ENCODE measurements around the gene GPR25.

Gene GPR25

DNA sequence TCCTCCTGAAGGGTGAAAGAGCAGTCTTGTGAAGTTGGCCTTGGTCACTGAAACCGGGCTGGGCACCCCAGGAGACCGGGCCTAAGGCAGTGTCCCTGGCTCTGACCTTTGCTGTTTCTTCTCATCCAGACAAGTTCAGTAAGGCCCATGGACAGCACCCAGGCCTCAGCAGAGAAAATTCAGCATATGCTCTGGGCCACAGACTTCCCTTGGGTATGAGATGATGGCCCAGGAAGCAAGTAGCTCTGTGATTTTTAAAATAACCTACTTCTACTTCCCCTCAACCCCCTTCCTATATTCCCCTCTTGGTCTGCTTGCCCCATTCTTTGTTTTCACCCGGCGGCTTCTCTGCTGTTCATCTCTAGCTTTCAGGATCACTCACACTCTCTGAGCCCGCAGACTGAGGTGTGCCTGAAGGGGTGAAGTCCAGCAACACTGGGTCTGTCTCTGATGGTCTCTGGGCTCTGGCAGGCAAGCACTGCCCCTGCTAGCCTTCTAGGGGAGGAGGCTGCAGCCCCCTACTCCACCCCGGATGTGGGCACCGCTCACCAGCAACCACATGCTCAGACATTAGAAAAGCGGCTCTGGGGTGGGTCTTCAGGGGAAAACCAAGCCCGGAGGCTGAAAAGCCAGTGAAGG, 2.9 kb upstream of the GPR25 start:
- Histone ChIP-seq H3K79me2 (ENCODE audit: low read length) (no peaks in the 10 kb centered on the region), H3K4me3 (ENCODE audit: low read length) (no peak overlapping the region), H3F3A (ENCODE audit: insufficient read depth, low read length) (peaks cover 34% of the 10 kb centered on the region), H3K9me3 (replicated peaks; ENCODE audit: insufficient read depth, low read length) (no peaks in the 10 kb centered on the region), H3K9me2 (replicated peaks; ENCODE audit: insufficient read depth, low read length) (no peaks in the 10 kb centered on the region), H3K27ac (ENCODE audit: low read length) (no peak overlapping the region), H4K20me1 (ENCODE audit: insufficient read depth, low read length) (no peaks in the 10 kb centered on the region), H3K4me1 (ENCODE audit: low read length) (peaks cover 39% of the 10 kb centered on the region), H3K4me2 (ENCODE audit: low read depth, low read length) (no peak overlapping the region), H3K27me3 (replicated peaks; ENCODE audit: insufficient read depth, low read length) (no peaks in the 10 kb centered on the region), H3K9ac (ENCODE audit: low read length) (no peak overlapping the region), H2AFZ (ENCODE audit: low read length) (no peak overlapping the region), H3K36me3 (replicated peaks; ENCODE audit: insufficient read depth, low read length) (no peaks in the 10 kb centered on the region)
- TF ChIP-seq EZH2phosphoT487 (IDR thresholded peaks at IDR 0.05; ENCODE audit: low read length) (no peak), EZH2 (optimal IDR thresholded peaks at IDR 0.05; ENCODE audit: low read depth, low read length) (no peak)
- TF ChIP-seq, protein P1, sequence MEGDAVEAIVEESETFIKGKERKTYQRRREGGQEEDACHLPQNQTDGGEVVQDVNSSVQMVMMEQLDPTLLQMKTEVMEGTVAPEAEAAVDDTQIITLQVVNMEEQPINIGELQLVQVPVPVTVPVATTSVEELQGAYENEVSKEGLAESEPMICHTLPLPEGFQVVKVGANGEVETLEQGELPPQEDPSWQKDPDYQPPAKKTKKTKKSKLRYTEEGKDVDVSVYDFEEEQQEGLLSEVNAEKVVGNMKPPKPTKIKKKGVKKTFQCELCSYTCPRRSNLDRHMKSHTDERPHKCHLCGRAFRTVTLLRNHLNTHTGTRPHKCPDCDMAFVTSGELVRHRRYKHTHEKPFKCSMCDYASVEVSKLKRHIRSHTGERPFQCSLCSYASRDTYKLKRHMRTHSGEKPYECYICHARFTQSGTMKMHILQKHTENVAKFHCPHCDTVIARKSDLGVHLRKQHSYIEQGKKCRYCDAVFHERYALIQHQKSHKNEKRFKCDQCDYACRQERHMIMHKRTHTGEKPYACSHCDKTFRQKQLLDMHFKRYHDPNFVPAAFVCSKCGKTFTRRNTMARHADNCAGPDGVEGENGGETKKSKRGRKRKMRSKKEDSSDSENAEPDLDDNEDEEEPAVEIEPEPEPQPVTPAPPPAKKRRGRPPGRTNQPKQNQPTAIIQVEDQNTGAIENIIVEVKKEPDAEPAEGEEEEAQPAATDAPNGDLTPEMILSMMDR (IDR thresholded peaks at IDR 0.05; ENCODE audit: low read length): no peak
- DNase-seq: no peak

DNA sequence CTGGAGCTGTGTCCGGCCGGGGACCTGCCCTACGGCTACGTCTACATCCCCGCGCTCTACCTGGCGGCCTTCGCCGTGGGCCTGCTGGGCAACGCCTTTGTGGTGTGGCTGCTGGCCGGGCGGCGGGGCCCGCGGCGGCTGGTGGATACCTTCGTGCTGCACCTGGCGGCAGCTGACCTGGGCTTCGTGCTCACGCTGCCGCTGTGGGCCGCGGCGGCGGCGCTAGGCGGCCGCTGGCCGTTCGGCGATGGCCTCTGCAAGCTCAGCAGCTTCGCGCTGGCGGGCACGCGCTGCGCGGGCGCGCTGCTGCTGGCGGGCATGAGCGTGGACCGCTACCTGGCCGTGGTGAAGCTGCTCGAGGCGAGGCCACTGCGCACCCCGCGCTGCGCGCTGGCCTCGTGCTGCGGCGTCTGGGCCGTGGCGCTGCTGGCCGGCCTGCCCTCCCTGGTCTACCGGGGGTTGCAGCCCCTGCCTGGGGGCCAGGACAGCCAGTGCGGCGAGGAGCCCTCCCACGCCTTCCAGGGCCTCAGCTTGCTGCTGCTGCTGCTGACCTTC, 412 bp downstream of the GPR25 start:
- Histone ChIP-seq H3K9me2 (replicated peaks; ENCODE audit: insufficient read depth, low read length) (no peaks in the 10 kb centered on the region), H4K20me1 (ENCODE audit: insufficient read depth, low read length) (no peaks in the 10 kb centered on the region), H2AFZ (ENCODE audit: low read length) (no peak overlapping the region), H3K79me2 (ENCODE audit: low read length) (no peaks in the 10 kb centered on the region), H3K4me3 (ENCODE audit: low read length) (no peak overlapping the region), H3K4me1 (ENCODE audit: low read length) (peaks cover 19% of the 10 kb centered on the region), H3K27ac (ENCODE audit: low read length) (no peak overlapping the region), H3K9ac (ENCODE audit: low read length) (no peak overlapping the region), H3K27me3 (replicated peaks; ENCODE audit: insufficient read depth, low read length) (no peaks in the 10 kb centered on the region), H3K36me3 (replicated peaks; ENCODE audit: insufficient read depth, low read length) (no peaks in the 10 kb centered on the region), H3K4me2 (ENCODE audit: low read depth, low read length) (no peak overlapping the region), H3F3A (ENCODE audit: insufficient read depth, low read length) (peaks cover 4% of the 10 kb centered on the region), H3K9me3 (replicated peaks; ENCODE audit: insufficient read depth, low read length) (no peaks in the 10 kb centered on the region)
- TF ChIP-seq EZH2 (optimal IDR thresholded peaks at IDR 0.05; ENCODE audit: low read depth, low read length) (no peak), EZH2phosphoT487 (IDR thresholded peaks at IDR 0.05; ENCODE audit: low read length) (no peak)
- no peak for DNase-seq

DNA sequence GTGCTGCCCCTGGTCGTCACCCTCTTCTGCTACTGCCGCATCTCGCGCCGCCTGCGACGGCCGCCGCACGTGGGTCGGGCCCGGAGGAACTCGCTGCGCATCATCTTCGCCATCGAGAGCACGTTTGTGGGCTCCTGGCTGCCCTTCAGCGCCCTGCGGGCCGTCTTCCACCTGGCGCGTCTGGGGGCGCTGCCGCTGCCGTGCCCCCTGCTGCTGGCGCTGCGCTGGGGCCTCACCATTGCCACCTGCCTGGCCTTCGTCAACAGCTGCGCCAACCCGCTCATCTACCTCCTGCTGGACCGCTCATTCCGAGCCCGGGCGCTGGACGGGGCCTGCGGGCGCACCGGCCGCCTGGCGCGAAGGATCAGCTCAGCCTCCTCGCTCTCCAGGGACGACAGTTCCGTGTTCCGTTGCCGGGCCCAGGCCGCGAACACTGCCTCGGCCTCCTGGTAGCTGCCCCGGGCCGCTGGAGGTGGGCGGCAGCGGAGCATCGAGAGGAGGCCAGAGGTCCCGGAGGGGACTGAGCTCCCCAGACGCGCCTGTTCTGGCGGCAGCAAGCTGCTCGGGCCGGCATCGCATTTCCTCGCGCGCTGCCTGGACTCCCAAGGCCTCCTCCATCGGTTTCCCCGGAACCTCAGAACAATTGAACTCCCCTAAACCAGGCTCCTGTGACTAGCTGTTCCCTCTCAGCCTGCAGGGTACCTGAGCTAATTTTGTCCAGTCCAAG, 1.1 kb downstream of the GPR25 start:
- no peaks in the 10 kb centered on the region for H3K9me3 ChIP-seq (replicated peaks; ENCODE audit: insufficient read depth, low read length)
- H3K27me3 ChIP-seq (replicated peaks; ENCODE audit: insufficient read depth, low read length): no peaks in the 10 kb centered on the region
- H3K27ac ChIP-seq (ENCODE audit: low read length): no peak overlapping the region
- H3K4me2 ChIP-seq (ENCODE audit: low read depth, low read length): no peak overlapping the region
- no peak overlapping the region for H3K4me3 ChIP-seq (ENCODE audit: low read length)
- H3K9ac ChIP-seq (ENCODE audit: low read length): no peak overlapping the region
- no peaks in the 10 kb centered on the region for H4K20me1 ChIP-seq (ENCODE audit: insufficient read depth, low read length)
- DNase-seq: no peak
- no peaks in the 10 kb centered on the region for H3K79me2 ChIP-seq (ENCODE audit: low read length)
- H2AFZ ChIP-seq (ENCODE audit: low read length): no peak overlapping the region
- TF ChIP-seq EZH2 (optimal IDR thresholded peaks at IDR 0.05; ENCODE audit: low read depth, low read length) (no peak), EZH2phosphoT487 (IDR thresholded peaks at IDR 0.05; ENCODE audit: low read length) (no peak)
- TF ChIP-seq, protein P1 (IDR thresholded peaks at IDR 0.05; ENCODE audit: low read length): no peak
- no peaks in the 10 kb centered on the region for H3K36me3 ChIP-seq (replicated peaks; ENCODE audit: insufficient read depth, low read length)
- no peaks in the 10 kb centered on the region for H3F3A ChIP-seq (ENCODE audit: insufficient read depth, low read length)
- H3K4me1 ChIP-seq (ENCODE audit: low read length): peaks cover 18% of the 10 kb centered on the region
- no peaks in the 10 kb centered on the region for H3K9me2 ChIP-seq (replicated peaks; ENCODE audit: insufficient read depth, low read length)
